HG02852 (cell line): Measurements from ENCODE around the gene PARP6.
"Not testable (repeated sequence)": the region's sequence is repeated elsewhere in the genome, so short reads cannot be mapped to it uniquely, and the experiment has no call there.

Source experiments
- ATAC-seq: cut with Tn5 transposase; IDR thresholded peaks from one replicate; pipeline ENCODE4 v1.9.1; 2021; ENCODE audit warnings: mild to moderate bottlenecking, moderate library complexity; ENCODE audit not compliant: unreplicated experiment

PARP6 gene

DNA sequence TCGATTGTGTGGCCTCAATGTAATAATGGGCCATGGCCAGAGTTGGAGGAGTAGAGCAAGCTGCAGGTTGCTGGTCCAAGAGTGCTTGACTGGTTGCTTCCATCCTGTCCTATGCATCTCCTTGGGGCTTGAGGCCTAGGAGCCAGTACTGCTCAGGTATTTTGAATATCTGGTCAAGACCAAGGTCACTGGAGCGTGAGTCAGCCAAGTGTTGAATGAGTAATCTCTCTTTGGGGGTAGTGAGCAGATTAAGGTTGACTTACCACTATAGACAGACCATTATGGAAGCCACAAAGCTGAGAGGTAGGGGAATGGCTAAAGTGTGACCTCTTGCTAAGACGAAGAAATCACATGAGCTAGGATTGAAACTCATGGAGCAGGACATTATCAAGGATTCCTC lies 9.4 kb upstream of the PARP6 start:
- peak; percentile 75 for ATAC-seq

DNA sequence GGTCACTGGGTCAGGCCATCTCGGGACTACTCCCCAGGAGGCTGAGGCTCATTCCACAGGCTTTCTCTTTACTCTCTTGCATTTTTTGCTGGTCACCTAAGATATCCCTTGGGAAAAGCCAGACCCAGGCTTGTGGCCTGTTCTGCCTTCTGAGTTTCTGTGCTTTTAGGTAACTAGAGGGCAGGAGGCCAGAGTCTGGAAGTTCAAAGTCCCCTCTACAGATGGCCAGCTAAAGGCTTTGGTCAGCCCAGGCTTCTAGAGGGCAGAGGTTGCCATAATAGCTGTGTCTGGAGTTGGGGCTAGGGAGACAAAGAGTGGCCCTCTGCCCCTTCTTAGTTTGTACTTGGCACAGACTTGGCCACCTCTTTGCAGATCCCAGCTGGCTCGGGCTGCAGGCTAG lies 8.4 kb upstream of the PARP6 start:
- ATAC-seq = no peak

DNA sequence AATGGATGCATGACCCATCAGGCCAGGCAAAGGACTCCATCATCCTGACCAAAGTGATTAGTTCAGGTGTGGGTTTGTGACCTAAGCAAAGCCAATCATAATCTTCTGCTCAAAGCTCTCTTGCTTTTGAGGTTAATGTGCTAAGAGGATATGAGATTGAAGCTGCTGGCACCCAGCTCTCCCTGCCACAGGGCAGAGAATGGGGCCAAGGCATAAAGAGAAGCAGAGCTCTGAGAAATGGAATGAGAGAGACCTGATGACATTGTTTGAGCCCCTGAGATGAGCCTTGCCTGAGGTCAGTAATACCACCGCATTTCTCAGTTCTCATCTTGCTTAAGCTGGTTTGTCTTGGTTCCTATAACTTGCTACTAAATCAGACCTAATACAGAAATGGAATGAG lies 6.4 kb upstream of the PARP6 start:
- ATAC-seq = no peak

DNA sequence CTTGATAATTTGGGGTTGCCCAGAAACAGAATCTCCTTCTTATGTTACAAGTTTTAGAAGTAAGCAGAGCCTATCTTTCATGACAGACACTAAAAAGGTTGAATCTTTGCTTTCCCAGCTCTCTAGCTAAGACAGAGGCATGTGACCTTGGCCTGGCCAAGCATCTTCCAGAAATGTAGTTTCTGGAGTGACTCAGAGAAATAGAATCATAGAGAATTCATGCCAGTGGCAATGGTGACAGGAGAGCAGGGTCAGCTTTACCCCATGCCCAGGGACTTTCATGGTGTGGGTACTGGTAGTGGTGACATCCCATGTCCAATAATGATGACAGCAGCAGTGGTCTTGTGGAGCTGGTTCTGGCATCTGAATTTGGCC lies 4.0 kb upstream of the PARP6 start:
- ATAC-seq = no peak

DNA sequence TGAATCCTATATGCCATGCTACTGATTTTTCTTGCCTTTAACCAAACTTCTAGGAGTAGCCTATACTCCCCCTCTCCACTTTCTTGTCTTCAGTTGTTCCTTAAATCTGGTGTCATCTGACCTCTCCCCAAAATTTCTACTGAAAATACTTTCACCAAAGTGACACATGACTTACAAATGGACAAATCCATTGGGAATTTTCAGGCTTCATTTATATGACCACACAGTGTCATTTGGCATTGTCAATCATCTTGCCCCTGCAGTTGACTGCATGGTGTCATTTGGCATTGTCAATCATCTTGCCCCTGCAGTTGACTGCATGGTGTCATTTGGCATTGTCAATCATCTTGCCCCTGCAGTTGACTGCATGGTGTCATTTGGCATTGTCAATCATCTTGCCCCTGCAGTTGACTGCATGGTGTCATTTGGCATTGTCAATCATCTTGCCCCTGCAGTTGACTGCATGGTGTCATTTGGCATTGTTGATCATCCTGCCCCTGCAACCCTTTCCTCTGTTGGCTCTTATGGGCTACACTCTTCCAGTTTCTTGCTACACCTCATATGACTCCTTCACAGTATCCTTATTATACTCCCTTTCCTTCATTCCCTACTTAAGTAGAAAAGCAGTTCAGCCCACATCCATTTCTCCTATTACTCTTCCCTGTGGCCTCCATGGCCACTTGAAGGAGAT lies 3.4 kb upstream of the PARP6 start:
- not testable (repeated sequence) for ATAC-seq

DNA sequence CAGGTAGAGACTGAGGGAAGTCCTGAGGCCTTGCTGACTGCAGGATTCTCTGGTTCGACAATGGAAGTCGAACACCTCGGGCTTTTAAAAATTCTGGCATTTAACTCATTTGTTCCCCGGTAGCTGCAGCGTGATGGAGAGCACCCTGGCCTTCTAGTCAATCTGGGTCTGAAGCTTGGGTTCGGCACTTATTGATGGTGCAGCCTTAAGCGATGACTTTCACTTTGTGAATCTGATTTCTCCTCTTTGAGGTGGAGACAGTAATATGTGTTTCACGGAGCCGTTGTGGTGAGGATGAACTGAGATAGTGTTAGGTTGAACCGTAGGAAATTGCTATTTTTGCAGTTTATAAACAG lies 621 bp upstream of the PARP6 start:
- ATAC-seq = no peak

DNA sequence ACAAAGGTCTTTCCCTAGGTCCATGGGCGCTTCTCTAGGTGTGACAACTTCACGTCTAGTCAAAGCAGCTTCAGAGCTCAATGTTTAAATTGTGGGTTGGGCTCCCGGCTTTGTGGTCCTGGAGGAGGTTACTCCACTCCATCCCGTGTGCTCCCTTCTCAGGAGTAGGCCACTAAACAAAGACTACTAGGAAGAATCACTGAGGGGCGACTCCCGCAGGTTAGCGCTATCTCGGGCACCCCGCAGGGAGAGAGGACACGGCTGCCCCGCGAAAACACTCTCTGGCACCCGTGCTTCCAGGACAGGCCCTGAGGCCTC lies 500 bp downstream of the PARP6 start:
- peak; percentile 8 for ATAC-seq

DNA sequence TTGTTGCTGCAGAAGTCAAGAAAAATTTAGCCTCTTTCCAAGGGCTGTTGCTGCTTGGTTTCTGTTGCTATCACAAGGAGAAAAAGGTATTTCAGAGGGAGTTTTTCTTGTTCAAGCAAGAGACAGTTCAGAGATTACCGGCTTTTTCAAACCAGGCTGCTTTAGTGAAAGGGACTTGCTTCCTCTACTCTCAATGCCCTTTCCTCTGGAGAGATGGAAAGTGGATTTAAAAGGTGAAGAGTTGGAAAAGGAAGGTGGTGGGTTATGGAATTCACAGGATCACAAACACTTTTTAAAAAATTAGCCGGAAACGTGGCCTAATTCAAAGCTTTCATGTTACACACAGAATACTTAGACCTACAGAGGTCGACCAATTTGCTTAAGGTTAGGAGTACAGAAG lies 1.1 kb downstream of the PARP6 start:
- ATAC-seq = no peak

DNA sequence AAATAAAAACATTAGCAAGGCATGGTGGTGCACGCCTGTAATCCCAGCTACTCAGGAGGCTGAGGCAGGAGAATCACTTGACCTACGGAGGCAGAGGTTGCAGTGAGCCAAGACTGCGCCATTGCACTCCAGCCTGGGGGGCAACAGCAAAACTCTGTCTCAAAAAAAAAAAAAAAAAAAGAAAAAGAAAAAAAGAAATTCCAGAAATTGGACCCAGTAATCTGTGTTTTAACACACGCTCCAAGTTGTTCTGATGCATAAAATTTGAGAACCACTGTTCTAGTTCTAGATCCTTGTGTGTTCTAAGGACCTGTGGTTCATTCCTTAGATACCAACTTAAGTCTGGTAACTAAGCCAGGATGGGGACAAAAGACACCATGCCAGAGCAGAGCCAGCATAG lies 2.6 kb downstream of the PARP6 start:
- ATAC-seq = no peak

DNA sequence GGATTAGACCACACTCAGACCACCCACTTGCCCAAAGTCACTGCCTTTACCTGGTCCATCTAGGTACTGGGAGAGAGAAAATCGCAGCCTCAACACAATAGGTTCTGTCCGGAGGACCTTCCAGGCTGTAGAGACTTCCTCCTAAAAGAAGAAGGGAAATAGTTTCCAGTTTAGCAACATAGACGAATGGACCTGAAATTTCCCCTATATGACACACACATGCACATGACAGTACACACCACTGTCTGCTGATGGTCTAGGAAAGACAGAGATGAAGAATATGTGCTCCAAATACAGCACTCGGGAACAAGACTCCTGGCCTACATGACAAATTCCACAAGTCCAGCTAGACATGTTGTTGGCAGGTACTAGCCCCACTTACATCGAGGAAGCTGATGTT lies 7.3 kb downstream of the PARP6 start:
- ATAC-seq = no peak

DNA sequence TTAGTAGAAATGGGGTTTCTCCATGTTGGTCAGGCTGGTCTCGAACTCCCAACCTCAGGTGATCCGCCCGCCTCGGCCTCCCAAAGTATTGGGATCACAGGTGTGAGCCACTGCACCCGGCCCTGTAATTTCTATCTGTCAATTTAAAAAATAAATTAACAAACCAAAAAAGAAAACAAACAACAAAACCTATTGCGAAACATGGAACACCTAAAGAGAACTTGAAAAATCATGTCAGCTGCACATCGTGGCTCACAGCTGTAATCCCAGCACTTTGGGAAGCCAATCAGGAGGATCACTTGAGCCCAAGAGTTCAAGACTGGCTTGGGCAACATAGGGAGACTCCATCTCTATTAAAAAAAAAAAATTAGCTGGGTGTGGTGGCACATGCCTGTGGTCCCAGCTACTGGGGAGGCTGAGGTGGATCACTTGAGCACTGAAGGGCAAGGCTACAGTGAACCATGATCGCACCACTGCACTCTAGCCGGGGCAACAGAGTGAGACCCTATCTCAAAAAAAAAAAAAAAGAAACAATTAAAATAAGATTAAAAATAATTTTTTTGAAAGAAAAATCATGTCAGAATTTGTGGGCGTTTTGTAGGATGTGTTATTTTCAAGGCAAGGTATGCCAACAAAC lies 19.6 kb downstream of the PARP6 start:
- no peak for ATAC-seq

DNA sequence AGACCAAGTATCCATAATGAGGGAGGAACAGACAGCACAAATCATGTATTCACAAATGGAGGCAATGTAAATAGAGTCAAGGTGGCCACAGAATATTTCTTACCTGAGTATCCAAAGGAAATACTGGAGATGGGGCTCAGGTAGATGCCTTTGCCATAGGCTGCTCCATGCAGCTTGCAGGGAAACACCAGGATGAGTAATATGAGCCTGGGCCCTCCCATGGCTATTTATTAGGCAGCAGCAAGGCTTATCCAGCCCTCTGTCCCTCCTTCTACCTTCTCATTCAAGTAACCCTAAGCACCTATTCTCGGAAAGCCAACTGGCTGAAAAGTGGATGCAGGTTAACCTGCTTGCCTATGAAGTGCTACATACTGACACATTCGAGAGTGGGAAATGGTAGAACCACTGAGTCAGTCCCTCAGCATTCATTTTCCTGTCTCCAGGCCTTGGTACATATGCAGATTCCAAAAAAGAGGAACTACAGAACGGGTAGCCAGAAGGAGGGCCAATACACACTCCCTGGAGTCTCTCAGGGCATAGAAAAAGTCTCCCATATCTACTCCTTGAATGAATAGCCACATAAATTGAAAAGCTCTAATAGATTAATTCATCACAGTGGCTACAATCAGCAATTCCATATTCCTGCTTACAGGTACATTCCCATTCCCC lies 23.1 kb downstream of the PARP6 start:
- no peak for ATAC-seq

DNA sequence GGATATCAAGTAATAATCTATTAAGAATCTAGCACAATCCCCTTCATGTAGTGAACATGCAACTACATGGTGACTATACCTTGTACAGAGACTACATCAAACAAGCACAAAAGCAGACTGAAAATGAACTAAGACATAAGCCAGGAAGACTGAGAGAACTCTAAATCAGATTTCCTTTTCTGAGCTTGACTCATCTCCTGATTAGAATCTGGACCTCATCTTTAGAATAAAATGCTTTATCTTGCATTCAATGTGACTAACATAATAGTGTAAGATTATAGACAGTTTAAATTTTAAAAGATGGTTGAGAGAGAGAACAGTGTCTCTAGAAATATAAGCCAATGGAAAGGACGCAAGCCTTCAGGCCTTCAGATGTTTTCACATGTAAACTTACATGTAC lies 23.8 kb downstream of the PARP6 start:
- ATAC-seq = no peak

DNA sequence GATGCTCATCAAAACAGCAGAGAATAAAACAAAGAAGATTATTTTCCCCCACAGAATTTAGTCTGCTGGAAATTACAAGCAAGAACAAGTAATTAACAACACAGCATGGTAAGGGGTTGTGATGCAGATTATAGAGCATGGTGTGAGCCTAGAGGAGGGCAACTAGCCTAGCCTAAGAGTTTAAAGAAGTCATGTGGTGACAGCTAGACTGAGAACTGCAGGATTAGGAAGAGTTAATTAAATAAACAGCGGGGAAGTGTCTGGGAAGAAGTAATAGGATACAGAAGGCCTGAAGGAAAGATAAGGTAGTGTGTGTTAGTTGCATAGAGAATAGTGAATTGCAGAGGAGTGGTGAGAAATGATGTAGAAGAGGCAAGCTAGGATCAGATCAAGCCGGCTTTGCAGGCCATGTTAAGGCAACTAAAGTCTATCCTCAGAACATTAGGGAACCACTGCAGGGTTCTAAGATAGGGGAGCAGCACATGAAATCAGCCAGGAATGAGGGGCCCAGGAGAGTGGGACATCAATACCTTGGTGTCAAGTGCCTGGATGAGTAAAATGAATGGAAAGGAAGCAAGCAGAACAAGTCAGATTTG lies 29.5 kb downstream of the PARP6 start:
- no peak for ATAC-seq

DNA sequence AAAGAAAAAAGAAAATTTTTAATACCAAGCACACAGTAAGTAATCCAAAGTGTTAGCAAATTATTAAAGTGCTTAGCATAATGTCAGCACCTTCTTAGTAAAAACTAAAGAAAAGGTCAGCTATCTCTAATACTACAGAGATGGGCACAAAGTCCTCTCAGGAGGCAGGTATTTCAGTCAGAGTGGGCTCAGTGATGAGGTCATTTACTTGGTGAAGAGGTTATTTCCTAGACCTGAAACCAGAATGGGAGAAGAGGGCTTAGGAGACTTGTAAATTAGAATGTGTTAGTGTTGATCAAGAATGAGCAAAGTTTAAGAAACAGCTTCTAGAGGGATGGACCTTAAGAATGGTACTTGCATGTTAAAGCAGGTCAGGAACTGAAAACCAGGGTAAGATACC lies 32.7 kb downstream of the PARP6 start:
- no peak for ATAC-seq

DNA sequence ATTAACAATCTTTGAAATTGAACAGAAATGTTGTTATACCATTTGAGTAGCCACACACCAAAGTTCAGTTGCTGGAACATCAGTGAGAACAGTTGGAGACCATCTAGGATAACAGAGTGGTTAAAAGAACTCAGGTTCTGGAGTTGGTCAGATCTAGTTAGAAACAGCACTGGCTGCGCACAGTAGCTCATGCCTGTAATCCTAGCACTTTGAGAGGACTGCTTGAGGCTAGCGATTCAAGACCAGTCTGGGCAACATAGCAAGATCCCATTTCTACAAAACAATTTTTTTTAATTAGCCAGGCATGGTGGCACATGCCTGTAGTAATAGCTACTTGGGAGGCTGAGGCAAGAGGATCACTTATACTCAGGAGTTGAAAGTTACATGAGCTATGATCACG lies 33.8 kb downstream of the PARP6 start:
- ATAC-seq = no peak

DNA sequence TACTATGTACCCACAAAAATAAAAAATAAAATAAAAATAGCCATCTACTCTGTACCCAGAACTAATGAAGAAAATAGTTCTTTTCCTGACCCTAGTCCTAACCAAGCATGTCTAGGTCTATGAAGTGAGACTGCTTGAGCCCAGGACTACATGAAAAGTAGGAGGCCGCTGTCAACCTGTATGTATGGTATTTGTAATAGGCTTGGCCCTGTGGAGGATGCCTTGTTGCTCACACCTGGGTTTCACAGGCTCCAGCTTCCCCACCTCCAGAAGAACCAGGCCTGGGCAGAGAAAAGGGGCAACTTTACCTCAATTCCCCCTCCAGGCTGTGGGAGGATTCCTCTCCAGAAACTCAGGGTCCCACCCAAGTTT lies 34.5 kb downstream of the PARP6 start:
- ATAC-seq = no peak

DNA sequence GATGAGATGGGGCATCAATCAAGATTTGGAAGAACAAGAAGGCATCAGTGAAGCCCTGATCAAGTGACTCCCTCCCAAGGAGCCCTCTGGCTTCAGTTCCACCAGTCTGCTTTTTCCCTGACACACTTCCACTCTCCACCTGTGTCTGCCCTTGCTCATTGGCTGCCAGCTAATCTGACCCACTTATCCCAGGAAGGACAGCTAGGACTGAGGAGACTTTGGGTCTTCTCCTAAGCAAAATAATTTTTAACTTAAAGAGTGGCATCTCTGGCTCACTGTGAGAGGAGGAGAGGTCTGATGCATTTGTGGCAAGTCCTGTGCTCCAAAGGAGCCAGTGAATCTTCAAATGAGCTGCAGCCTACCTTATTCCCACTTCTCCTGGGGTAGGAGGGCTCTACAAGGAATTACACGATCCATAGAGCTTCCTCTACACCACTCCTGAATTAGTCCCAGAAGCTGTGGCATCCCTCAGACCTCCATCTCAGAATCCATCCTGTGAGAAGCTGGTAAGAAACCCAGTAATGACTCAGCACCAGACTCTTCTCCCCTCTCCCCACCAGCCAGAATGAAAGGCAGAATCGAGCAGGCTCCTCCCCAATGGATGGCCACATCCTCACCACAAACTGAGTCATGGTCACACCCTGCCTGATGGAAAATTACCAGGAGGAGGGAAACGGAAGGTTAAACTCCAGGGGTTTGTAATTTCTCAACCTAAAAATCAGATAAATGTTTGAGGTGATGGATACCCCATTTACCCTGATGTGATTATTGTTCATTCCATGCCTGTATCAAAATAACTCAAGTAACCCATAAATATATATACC lies 35.1 kb downstream of the PARP6 start:
- peak; percentile 72 for ATAC-seq

DNA sequence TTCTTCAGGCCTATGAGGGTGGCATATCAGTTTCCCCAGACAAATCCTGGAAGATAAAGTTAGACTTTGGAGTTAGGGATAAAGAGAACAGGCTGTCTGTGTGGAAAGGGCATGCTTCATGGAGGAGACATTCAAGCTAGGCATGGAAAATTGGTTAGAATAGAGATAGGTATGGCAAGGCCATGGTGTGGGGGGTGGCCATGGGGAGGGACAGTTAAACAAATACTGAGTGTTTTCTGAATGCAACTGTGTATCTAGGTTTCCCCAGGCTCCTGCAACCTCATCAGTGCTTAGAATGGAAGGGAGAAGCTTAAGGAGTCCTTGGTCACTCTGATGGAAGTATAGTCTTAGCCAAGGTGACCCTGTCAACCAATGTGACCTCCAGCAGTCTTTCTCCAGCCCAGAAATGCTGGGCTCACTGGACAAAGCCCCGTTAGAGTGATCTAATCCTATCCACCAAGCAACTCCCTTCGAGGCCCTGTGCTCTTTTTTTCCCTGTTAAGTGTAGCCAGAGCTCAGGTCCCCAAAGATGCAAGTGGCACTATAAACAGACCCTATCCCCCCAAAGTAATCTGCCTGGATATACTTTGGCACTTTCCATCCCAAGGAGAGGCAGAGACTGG lies 35.9 kb downstream of the PARP6 start:
- ATAC-seq = no peak

DNA sequence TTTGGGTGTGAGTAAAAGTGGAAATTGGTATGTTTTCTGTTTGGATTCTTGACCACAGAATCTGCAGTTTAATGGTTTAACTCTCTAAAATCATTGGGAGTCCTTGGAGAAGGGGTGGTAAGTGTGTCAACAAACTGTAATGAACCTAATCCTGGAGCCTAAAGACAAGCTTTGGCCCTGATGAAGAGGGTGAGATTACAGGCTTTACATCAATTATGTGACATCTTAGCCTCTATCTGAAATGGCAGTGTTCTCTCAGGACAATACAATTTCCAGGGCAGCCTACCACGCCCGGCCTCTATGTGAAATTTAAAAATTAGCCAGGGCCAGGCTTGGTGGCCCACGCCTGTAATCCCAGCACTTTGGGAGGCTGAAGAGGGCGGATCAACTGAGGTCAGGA lies 37.1 kb downstream of the PARP6 start:
- no peak for ATAC-seq

DNA sequence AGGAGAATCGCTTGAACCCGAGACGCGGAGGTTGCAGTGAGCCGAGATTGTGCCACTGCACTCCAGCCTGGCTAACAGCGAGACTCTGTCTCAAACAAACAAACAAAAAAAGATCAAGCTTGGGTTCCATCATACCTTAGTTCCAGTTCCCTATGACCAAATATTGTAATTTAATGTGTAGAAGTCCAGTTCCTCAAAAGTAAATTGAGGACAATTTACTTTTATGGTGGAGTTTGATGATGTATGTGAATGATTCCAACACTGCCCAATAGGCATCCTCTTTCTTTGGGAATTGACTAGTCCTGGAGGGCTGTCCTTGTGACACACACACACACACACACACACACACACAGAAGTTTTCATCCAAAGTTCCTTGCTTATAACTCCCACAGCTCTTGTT lies 38.6 kb downstream of the PARP6 start:
- no peak for ATAC-seq
